DND-41 (cell line): ENCODE measurements around the gene PPP2R5B.

Experiments used
- ATAC-seq: fragments of 200-7000 bp; cut with Tn5 transposase; 3 replicates; pipeline ENCODE4 v1.9.1; 2021; ENCODE audit warnings: low read depth; ENCODE audit not compliant: insufficient read depth
- DNase-seq: peaks from one replicate; pipeline ENCODE4 v3.0.0-alpha.2; 2020
- H2AFZ ChIP-seq: 2 replicates; pipeline ENCODE4 v1.6.0; 2012; ENCODE audit warnings: low read depth, low read length
- H3K27ac ChIP-seq: 2 replicates; pipeline ENCODE4 v1.5.1; 2012; ENCODE audit warnings: low read length, inconsistent platforms
- H3K27me3 ChIP-seq: fragments of 200-600 bp; sonication (generic); 2 replicates; pipeline ENCODE4 v1.6.0; 2012; ENCODE audit warnings: low read length, mild to moderate bottlenecking, inconsistent platforms; ENCODE audit not compliant: insufficient read depth, poor library complexity
- H3K36me3 ChIP-seq: 2 replicates; pipeline ENCODE4 v1.5.1; 2012; ENCODE audit warnings: low read length, inconsistent platforms; ENCODE audit not compliant: insufficient read depth
- H3K4me1 ChIP-seq: 2 replicates; pipeline ENCODE4 v1.5.1; 2012; ENCODE audit warnings: mild to moderate bottlenecking, low read length; ENCODE audit not compliant: insufficient read depth
- H3K4me2 ChIP-seq: 2 replicates; pipeline ENCODE4 v1.6.0; 2012; ENCODE audit warnings: mild to moderate bottlenecking, moderate library complexity, low read length, inconsistent platforms; ENCODE audit not compliant: insufficient read depth
- H3K4me3 ChIP-seq, 2 experiments: fragments of 200-600 bp in 1 of 2; shearing (Covaris generic) in 1 of 2; 2 replicates each; pipeline ENCODE4 v1.5.1; 2012 to 2016; ENCODE audit warnings: inconsistent platforms in 2 of 2, low read length in 2 of 2, mild to moderate bottlenecking in 2 of 2, low read depth in 1 of 2, moderate library complexity in 1 of 2
- H3K79me2 ChIP-seq: 2 replicates; pipeline ENCODE4 v1.6.0; 2012; ENCODE audit warnings: low read length, inconsistent platforms; ENCODE audit not compliant: insufficient read depth
- H3K9ac ChIP-seq: 2 replicates; pipeline ENCODE4 v1.6.0; 2012; ENCODE audit warnings: low read depth, mild to moderate bottlenecking, inconsistent platforms, low read length, moderate library complexity
- H3K9me3 ChIP-seq: 2 replicates; pipeline ENCODE4 v1.5.1; 2012; ENCODE audit warnings: low read length, moderate library complexity, mild to moderate bottlenecking, inconsistent platforms; ENCODE audit not compliant: insufficient read depth, severe bottlenecking
- H4K20me1 ChIP-seq: 2 replicates; pipeline ENCODE4 v1.6.0; 2012; ENCODE audit warnings: low read length; ENCODE audit not compliant: insufficient read depth
- EZH2 ChIP-seq: IDR thresholded peaks from 3 replicates; pipeline ENCODE4 v1.6.1; 2012; ENCODE audit warnings: borderline replicate concordance, low read depth, mild to moderate bottlenecking, moderate library complexity, low read length, inconsistent platforms; ENCODE audit not compliant: severe bottlenecking
- TF ChIP-seq, protein P1 (sequence below): IDR thresholded peaks from 2 replicates; pipeline ENCODE4 v1.5.1; 2012; ENCODE audit warnings: borderline replicate concordance, low read length, moderate library complexity, mild to moderate bottlenecking; ENCODE audit not compliant: poor library complexity, severe bottlenecking; ENCODE audit errors: extremely low read depth

PPP2R5B gene

DNA sequence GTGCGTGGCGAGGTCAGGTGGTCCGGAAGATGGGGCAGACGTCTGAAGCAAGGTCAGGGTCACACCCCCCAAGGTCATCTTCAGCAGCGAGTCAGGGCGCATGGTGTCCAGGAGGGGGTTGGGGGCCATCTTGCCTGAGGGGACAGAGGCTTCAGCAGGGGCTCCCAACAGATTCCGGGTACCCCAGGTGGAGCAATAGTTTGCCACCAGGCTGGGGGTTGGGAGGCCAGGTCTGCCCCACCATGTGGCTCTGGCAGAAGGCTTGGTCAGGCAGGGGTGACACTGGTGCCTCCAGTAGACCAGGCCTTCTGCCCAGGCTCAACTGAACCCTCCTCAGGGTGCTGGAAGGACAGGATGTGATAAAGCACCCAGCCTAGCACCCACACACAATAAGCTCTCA, 13.3 kb upstream of the PPP2R5B start:
- H3K4me2 ChIP-seq, result no peak overlapping the region
- H3K4me1 ChIP-seq, result peaks cover 13% of the 10 kb centered on the region
- TF ChIP-seq EZH2, result no peak
- TF ChIP-seq, protein P1, sequence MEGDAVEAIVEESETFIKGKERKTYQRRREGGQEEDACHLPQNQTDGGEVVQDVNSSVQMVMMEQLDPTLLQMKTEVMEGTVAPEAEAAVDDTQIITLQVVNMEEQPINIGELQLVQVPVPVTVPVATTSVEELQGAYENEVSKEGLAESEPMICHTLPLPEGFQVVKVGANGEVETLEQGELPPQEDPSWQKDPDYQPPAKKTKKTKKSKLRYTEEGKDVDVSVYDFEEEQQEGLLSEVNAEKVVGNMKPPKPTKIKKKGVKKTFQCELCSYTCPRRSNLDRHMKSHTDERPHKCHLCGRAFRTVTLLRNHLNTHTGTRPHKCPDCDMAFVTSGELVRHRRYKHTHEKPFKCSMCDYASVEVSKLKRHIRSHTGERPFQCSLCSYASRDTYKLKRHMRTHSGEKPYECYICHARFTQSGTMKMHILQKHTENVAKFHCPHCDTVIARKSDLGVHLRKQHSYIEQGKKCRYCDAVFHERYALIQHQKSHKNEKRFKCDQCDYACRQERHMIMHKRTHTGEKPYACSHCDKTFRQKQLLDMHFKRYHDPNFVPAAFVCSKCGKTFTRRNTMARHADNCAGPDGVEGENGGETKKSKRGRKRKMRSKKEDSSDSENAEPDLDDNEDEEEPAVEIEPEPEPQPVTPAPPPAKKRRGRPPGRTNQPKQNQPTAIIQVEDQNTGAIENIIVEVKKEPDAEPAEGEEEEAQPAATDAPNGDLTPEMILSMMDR, result no peak
- H4K20me1 ChIP-seq, result 0 out of 2 replicates have a peak, but pooled peaks cover 2% of the 10 kb centered on the region
- peaks cover 77% of the 10 kb centered on the region for H3K36me3 ChIP-seq
- H3K27me3 ChIP-seq, result no peaks in the 10 kb centered on the region
- H2AFZ ChIP-seq, result no peak overlapping the region
- no peak overlapping the region for H3K9ac ChIP-seq
- no peak overlapping the region for H3K4me3 ChIP-seq
- H3K27ac ChIP-seq, result no peak overlapping the region
- H3K79me2 ChIP-seq, result peaks cover 11% of the 10 kb centered on the region
- ATAC-seq (no peak), DNase-seq (no peak)
- H3K9me3 ChIP-seq, result no peaks in the 10 kb centered on the region

DNA sequence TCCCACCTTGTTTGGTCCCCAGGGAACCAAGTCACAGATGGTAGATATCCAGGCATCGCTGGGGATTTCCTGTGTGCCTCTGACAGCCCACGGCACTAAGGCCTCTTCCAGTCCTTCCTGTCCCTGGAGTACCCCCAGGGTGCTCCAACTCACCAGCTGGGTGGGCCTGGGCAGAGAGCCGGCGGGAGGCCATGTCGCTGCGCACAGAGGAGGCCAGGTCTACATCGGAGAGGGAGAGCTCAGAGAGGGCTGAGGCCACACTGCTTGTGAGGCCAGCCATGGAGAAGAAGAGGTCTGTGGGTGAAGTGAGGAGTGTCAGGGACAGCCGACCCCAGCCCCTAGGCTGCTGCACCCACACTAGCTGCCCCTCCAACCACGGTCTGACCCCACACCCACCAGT, 12.8 kb upstream of the PPP2R5B start:
- Histone ChIP-seq H3K27me3 (no peaks in the 10 kb centered on the region), H3K4me2 (no peak overlapping the region), H4K20me1 (0 out of 2 replicates have a peak, but pooled peaks cover 2% of the 10 kb centered on the region), H3K9ac (no peak overlapping the region), H3K9me3 (no peaks in the 10 kb centered on the region), H3K79me2 (peaks cover 16% of the 10 kb centered on the region), H3K36me3 (peaks cover 72% of the 10 kb centered on the region), H3K4me3 (no peak overlapping the region), H3K4me1 (peaks cover 17% of the 10 kb centered on the region), H2AFZ (no peak overlapping the region), H3K27ac (no peak overlapping the region)
- ATAC-seq (no peak), DNase-seq (no peak)
- TF ChIP-seq, protein P1, result no peak
- TF ChIP-seq EZH2, result no peak

DNA sequence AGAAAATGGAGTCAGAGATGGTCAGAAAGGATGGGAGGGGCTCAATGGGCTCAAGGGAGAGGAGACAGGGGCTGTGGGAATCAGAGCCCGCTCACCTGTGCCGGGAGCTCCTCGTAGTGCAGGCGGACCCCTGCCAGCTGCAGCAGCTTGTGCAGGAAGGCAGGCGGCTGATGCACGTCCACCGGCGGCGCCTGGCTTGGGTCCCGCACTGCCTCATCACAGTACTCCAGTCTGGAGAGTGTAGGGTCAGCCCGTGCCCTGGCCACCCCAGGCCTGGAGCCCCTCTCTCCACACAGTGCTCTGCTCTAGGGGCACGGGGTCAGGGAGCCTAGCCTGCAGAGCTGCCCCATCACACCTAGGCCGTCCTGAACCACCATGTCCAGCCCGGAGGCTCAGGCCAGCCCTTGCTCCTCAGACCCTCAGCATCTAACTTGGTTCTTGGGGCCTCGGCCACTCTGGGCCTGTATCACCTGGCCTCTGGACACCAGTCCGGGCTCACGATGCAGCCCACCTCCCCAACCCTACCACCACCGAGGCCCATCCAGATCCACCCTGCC, 11.2 kb upstream of the PPP2R5B start:
- Histone ChIP-seq H3K9me3 (no peaks in the 10 kb centered on the region), H3K27ac (no peak overlapping the region), H2AFZ (no peak overlapping the region), H3K27me3 (no peaks in the 10 kb centered on the region), H3K79me2 (peaks cover 19% of the 10 kb centered on the region), H3K4me3 (no peak overlapping the region), H3K4me1 (peaks cover 26% of the 10 kb centered on the region), H3K4me2 (no peak overlapping the region), H4K20me1 (0 out of 2 replicates have a peak, but pooled peaks cover 2% of the 10 kb centered on the region), H3K9ac (no peak overlapping the region), H3K36me3 (peaks cover 58% of the 10 kb centered on the region)
- DNase-seq (no peak), ATAC-seq (no peak)
- TF ChIP-seq, protein P1, result no peak
- no peak for TF ChIP-seq EZH2
